ENCODE data around the gene ARF6.
A peak's percentile ranks its signal among the peaks of the same experiment; 100 is the strongest.
"Not testable (repeated sequence)": the region's sequence is repeated elsewhere in the genome, so short reads cannot be mapped to it uniquely, and the experiment has no call there.

Gene ARF6

DNA sequence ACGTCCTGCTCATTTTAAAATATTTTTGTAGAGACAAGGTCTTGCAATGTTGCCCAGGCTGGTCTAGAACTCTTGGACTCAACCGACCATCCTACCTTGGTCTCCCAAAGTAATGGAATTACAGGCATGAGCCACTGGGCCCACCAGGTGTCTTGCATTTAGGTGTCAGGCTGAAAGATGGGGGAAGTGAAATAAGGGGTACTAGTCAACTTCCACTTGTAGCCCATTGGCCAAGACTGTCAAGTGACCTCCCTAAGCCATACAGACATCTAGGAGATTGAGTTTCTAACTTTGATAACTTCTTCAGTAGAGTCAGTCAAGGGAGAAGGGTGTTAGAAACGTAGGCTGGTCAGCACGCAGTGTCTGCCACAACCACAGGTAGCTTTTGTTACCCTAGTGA lies 32.0 kb downstream of the ARF6 start:
- no peak for DNase-seq (ENCODE audit: low read depth in 1 of 2, low spot score in 1 of 2)
- TF ChIP-seq JUND (IDR thresholded peaks at IDR 0.05; ENCODE audit: low read depth): no peak
- in situ Hi-C loops (cut with HindIII; ENCODE audit: low pct_unique_long_range_greater_than_20kb, low sequenced_read_pairs): no loop called here

DNA sequence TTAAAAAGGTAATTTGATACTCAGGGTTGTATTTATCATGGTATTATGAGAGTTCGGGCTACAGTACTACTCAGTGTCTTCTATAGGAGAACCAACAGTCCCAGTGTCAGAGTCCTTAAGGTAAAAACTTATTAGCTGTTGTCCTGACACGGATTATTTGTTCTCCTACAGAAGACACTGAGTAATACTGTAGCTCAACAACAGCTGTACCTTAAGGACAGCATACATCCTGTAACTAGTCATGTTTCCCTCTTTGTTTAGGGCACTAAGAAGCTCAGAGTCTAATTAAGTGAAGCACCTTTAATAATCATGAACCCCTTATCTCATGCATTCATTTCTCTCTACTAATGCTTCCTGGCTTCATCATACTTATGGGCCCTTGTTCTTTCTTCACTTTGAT lies 33.9 kb downstream of the ARF6 start:
- DNase-seq (ENCODE audit: low read depth in 1 of 2, low spot score in 1 of 2): no peak
- in situ Hi-C loops (cut with HindIII; ENCODE audit: low pct_unique_long_range_greater_than_20kb, low sequenced_read_pairs): no loop called here
- no peak for TF ChIP-seq JUND (IDR thresholded peaks at IDR 0.05; ENCODE audit: low read depth)

DNA sequence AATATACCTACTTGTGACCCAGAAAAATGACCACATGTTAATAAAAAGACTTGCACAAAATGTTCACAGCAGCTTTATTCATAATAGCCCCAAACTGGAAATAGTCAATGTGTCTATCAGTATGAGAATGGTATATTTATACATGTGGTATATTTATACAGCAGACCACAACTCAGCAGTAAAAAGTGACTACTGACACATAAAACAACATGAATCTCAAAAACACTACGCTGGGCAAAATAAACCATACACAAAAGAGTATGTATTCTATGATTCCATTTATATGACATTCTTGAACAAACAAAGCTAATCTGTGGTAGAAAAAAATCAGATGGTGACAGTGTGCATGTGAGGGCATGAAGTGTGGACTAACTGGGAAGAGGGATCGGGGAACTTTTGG lies 35.1 kb downstream of the ARF6 start:
- no peak for DNase-seq (ENCODE audit: low read depth in 1 of 2, low spot score in 1 of 2)
- no peak for TF ChIP-seq JUND (IDR thresholded peaks at IDR 0.05; ENCODE audit: low read depth)
- in situ Hi-C loops (cut with HindIII; ENCODE audit: low pct_unique_long_range_greater_than_20kb, low sequenced_read_pairs): no loop called here

DNA sequence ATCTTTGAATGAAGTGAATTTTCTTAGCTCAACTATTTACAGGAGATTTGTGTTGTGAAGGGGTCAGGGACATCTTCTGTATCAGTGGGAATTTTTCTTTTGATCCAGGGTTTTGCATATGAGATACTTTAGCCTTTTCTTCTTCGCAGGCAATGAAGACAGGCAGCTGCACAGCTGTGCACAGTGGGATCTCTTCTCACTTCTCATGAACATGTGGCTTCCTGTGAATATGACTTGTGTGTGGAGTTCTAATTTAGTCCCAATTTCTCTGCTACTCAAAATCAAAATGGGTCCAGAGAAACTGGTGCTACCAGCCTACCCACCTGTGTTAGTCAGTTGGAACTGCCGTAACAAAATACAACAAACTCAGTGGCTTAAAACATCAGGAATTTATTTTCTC lies 37.8 kb downstream of the ARF6 start:
- DNase-seq (ENCODE audit: low read depth in 1 of 2, low spot score in 1 of 2): no peak
- in situ Hi-C loops (cut with HindIII; ENCODE audit: low pct_unique_long_range_greater_than_20kb, low sequenced_read_pairs): no loop called here
- TF ChIP-seq JUND (IDR thresholded peaks at IDR 0.05; ENCODE audit: low read depth): no peak

DNA sequence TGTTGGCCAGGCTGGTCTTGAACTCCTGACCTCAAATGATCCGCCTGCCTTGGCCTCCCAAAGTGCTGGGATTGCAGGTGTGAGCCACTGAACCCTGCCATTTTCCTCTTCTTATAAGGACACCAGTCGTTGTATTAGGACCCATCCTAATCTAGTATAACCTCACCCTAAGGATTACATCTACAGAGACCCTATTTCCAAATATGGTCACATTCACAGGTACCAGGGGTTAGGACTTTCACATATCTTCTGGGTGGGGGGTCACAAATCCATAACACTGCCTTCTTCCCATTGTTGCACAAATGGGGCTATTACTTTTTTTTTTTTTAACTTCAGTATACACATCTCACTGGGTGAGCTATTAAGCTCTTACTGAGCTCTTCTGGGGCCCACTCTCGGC lies 38.6 kb downstream of the ARF6 start:
- in situ Hi-C loops (cut with HindIII; ENCODE audit: low pct_unique_long_range_greater_than_20kb, low sequenced_read_pairs): no loop called here
- no peak for DNase-seq (ENCODE audit: low read depth in 1 of 2, low spot score in 1 of 2)
- no peak for TF ChIP-seq JUND (IDR thresholded peaks at IDR 0.05; ENCODE audit: low read depth)

DNA sequence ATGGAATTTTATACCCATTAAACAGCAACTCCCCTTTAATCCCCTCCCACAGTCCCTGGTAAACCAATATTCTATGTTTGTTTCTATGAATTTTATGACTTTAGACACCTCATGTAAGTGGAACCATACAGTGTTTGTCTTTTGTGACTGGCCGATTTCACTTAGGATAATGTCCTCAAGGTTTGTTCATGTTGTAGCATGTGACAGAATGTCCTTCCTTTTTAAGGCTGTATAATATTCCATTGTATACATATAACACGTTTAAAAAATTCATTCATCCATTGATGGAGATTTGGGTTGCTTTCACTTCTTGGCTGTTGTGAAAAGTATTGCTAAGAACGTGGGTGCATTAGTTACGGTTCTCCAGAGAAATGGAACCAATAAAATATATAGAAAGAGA lies 40.2 kb downstream of the ARF6 start:
- in situ Hi-C loops (cut with HindIII; ENCODE audit: low pct_unique_long_range_greater_than_20kb, low sequenced_read_pairs): no loop called here
- TF ChIP-seq JUND (IDR thresholded peaks at IDR 0.05; ENCODE audit: low read depth): no peak
- DNase-seq (ENCODE audit: low read depth in 1 of 2, low spot score in 1 of 2): no peak

DNA sequence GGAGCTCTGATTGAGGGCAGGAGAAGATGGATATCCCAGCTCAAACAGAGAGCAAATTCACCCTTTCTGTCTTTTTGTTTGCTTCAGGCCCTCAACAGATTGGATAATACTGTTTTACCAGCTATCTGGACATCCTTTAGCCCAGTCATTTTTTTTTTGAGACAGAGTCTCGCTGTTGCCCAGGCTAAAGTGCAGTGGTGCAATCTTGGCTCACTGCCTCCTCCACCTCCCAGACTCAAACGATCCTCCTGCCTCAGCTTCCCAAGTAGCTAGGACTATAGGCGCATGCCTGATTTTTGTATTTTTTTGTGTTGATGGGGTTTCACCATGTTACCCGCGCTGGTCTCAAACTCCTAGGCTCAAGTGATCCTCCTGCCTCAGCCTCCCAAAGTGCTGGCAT lies 40.8 kb downstream of the ARF6 start:
- no peak for TF ChIP-seq JUND (IDR thresholded peaks at IDR 0.05; ENCODE audit: low read depth)
- in situ Hi-C loops (cut with HindIII; ENCODE audit: low pct_unique_long_range_greater_than_20kb, low sequenced_read_pairs): no loop called here
- DNase-seq (ENCODE audit: low read depth in 1 of 2, low spot score in 1 of 2): no peak

DNA sequence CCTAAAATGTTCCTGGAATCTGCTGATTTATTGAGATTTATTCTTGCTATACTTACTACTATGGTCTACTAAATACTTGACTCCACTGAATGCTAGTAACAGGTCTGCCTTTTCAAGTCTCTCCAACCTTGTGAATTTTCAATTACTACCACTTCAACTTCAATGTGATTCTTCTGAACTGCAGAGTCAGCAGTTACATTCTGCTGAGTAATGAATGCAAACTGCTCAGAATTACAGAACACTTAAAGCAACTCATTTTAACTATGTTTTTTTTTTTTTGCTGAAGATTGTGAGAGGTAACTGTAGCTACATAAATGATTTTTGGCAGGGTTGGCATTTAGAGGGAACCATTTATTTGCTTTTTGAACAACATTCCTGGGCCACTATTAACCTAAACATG lies 41.8 kb downstream of the ARF6 start:
- in situ Hi-C loops (cut with HindIII; ENCODE audit: low pct_unique_long_range_greater_than_20kb, low sequenced_read_pairs): no loop called here

DNA sequence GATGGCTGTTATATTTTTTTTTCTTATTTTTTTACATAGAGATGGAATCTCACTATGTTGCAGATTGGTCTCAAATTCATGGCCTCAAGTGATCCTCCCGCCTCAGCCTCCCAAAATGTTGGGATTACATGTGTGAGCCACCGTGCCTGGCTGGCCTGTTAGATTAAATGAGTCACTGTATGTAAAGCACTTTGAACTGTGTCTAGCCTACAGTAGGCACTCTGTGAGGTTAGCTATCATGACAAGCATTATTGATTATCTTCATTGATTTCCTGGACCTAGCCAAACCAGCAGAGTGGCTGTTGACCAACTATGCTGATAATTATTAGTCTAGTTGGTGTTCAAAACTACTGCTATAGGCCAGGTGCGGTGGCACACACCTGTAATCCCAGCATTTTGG lies 42.6 kb downstream of the ARF6 start:
- TF ChIP-seq JUND (IDR thresholded peaks at IDR 0.05; ENCODE audit: low read depth): no peak
- DNase-seq (ENCODE audit: low read depth in 1 of 2, low spot score in 1 of 2): no peak
- in situ Hi-C loops (cut with HindIII; ENCODE audit: low pct_unique_long_range_greater_than_20kb, low sequenced_read_pairs): no loop called here

More for the DNA sequence above, 41.8 kb downstream of the ARF6 start:
- no peak for TF ChIP-seq JUND (IDR thresholded peaks at IDR 0.05; ENCODE audit: low read depth)
- DNase-seq (ENCODE audit: low read depth in 1 of 2, low spot score in 1 of 2): peak in 1 of 2 experiments; percentile 46

DNA sequence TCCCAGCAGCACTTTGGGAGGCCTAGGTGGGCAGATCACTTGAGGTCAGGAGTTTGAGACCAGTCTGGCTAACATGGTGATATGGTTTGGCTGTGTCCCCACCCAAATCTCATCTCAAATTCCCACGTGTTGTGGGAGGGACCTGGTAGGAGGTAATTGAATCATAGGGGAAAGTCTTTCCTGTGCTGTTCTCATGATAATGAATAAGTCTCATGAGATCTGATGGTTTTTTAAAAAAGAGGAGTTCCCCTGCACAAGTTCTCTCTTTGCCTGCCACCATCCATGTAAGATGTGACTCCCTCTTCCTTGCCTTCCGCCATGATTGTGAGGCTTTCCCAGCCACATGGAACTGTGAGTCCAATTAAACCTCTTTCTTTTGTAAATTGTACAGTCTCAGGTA lies 43.4 kb downstream of the ARF6 start:
- in situ Hi-C loops (cut with HindIII; ENCODE audit: low pct_unique_long_range_greater_than_20kb, low sequenced_read_pairs); DNase-seq (ENCODE audit: low read depth in 1 of 2, low spot score in 1 of 2): not testable (repeated sequence)

DNA sequence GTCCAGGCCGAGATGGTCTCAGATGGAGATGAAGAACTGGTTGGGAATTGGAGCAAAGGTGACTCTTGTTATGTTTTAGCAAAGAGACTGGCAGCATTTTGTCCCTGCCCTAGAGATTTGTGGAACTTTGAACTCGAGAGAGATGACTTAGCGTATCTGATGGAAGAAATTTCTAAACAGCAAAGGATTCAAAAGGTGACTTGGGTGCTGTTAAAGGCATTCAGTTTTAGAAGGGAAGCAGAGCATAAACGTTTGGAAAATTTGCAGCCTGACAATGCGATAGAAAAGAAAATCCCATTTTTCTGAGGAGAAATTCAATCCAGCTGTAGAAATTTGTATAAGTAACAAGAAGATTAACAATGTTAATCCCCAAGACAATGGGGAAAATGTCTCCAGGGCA lies 44.0 kb downstream of the ARF6 start:
- in situ Hi-C loops (cut with HindIII; ENCODE audit: low pct_unique_long_range_greater_than_20kb, low sequenced_read_pairs); DNase-seq (ENCODE audit: low read depth in 1 of 2, low spot score in 1 of 2): not testable (repeated sequence)

DNA sequence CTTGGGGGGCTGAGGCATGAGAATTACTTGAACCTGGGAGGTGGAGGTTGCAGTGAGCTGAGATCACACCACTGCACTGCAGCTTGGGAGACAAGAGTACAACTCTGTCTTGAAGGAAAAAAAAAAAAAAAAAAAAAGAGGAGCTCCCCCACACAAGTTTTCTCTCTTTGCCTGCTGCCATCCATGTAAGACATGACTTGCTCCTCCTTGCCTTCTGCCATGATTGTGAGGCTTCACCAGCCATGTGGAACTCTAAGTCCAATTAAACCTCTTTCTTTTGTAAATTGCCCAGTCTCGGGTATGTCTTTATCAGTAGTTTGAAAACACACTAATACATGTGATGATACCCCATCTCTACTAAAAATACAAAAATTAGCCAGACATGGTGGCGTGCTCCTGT lies 46.3 kb downstream of the ARF6 start:
- in situ Hi-C loops (cut with HindIII; ENCODE audit: low pct_unique_long_range_greater_than_20kb, low sequenced_read_pairs); DNase-seq (ENCODE audit: low read depth in 1 of 2, low spot score in 1 of 2): not testable (repeated sequence)

DNA sequence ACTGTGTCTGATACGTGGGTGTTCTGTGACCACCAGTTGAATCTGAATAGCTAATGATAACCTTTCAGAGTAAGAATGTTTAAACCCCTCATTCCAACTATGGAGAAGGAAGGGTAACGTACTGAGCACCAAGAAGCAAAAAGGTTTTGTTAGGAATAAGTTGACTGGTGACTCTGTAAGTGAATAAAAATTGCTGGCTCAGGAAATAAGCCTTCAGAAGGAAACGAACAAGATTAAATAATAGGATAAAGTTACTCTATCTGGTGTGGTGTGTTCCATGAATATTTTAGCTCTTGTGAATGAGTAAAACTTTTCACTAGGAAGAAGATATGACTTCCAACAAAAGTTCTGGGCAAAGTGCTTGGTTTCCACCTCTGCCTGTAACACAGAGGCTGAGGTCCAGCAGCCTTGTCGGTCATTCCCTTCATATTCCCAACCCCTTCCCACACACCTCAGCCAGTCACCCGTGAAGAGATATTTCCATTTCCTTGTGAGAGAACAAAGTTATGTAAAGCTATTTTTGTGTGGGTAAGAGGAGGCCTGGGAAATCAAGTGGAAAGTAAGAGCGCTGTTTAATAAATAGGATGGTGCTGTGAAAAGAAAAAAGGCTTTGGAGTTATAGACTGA lies 47.1 kb downstream of the ARF6 start:
- DNase-seq (ENCODE audit: low read depth in 1 of 2, low spot score in 1 of 2): no peak
- in situ Hi-C loops (cut with HindIII; ENCODE audit: low pct_unique_long_range_greater_than_20kb, low sequenced_read_pairs): no loop called here
- TF ChIP-seq JUND (IDR thresholded peaks at IDR 0.05; ENCODE audit: low read depth): no peak

DNA sequence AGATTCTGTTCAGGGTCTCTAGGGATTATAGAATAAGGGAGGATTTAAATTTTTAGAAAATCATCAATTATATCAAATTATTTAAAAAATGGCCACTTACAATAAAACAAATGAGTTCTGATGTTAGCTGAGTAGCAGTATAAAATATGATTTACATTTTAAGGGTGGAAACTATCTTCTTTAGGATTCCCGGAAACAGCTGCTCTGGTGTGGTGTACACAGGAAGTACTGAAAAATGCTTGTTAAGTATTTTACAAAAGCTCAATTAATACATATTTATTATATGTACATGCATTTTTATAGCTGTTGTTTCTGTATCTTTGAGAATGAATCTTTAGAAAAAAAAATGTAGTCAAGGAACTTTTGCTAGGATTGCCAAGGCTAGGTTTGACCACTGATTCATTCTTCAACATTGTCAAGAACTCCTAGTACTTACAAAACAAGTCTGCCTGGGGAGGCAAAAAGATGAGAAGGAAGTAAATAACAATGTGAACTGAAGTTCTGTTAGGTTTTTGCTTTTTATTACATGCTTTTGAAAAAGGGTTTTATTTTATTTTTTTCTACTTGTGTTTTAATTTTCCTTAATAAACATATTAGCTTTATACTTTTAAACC lies 48.0 kb downstream of the ARF6 start:
- in situ Hi-C loops (cut with HindIII; ENCODE audit: low pct_unique_long_range_greater_than_20kb, low sequenced_read_pairs): no loop called here
- TF ChIP-seq JUND (IDR thresholded peaks at IDR 0.05; ENCODE audit: low read depth): no peak
- no peak for DNase-seq (ENCODE audit: low read depth in 1 of 2, low spot score in 1 of 2)

All from T47D (cell line).